A549 (cell line): ENCODE results near the gene DCAF7. TPM values are rescaled to one million over a fixed set of nuclear protein-coding genes. Genes with fewer than 3 reads are reported as not detected.
A peak's percentile ranks its signal among the peaks of the same experiment; 100 is the strongest.

Experiments used
- ATAC-seq, 2 experiments: fragments of 200-7000 bp in 1 of 2; fragments of >200 bp in 1 of 2; cut with Nextera tagmentation in 1 of 2; cut with Tn5 transposase in 1 of 2; 3 replicates each; pipeline versions ENCODE4 v1.8.0 to v1.9.1; 2018 to 2020; ENCODE audit warnings: mild to moderate bottlenecking in 1 of 2, moderate library complexity in 1 of 2
- CTCF ChIA-PET: fragments of 300-600 bp; sonication (Branson Sonifier 250); formaldehyde crosslinking; extraction: SDS; loops from one replicate; lab custom pipeline; 2021; ENCODE audit warnings: antibody characterized with exemption, inconsistent platforms; lab: Yijun Ruan, JAX
- POLR2A ChIA-PET: fragments of 350-600 bp; formaldehyde crosslinking; extraction: SDS; loops from one replicate; lab custom pipeline; 2021; ENCODE audit warnings: antibody characterized with exemption, inconsistent platforms; lab: Yijun Ruan, JAX
- DNase-seq, 2 experiments: peaks; one replicate each; pipeline versions ENCODE4 v3.0.0 to v3.0.0-alpha.2; 2011 to 2016; ENCODE audit warnings: low read depth in 1 of 2, low spot score in 1 of 2
- FAIRE-seq: peaks from 2 replicates; lab custom pipeline; 2011; peaks lifted over from hg19 to GRCh38; lab: Jason Lieb, UNC
- H3K27ac ChIP-seq, 2 experiments: fragments of >200 bp; sonication (Bioruptor Twin); formaldehyde crosslinking; 3 replicates each; pipeline ENCODE4 v1.5.1; 2016 to 2017
- H3K4me1 ChIP-seq: fragments of >200 bp; sonication (Bioruptor Twin); formaldehyde crosslinking; 3 replicates; pipeline ENCODE4 v1.6.1; 2016
- H3K4me2 ChIP-seq: fragments of >200 bp; sonication (Bioruptor Twin); formaldehyde crosslinking; 3 replicates; pipeline ENCODE4 v1.6.1; 2016
- H3K4me3 ChIP-seq: fragments of >200 bp; sonication (Bioruptor Twin); formaldehyde crosslinking; 3 replicates; pipeline ENCODE4 v1.5.1; 2016
- H3K9me3 ChIP-seq: fragments of >200 bp; sonication (Bioruptor Twin); formaldehyde crosslinking; 3 replicates; pipeline ENCODE4 v1.6.1; 2016
- BCL3 ChIP-seq: fragments of >200 bp; sonication (Bioruptor Twin); formaldehyde crosslinking; IDR thresholded peaks from 3 replicates; pipeline ENCODE4 v1.6.1; 2016
- CBX2 ChIP-seq: fragments of 200-600 bp; sonication (generic); IDR thresholded peaks from 2 replicates; pipeline ENCODE4 v1.6.1; 2016; ENCODE audit warnings: low read depth, mild to moderate bottlenecking, borderline replicate concordance
- CEBPB ChIP-seq, 2 experiments: fragments of >200 bp in 1 of 2; sonication (Bioruptor Twin) in 1 of 2; formaldehyde crosslinking in 1 of 2; IDR thresholded peaks; 2 replicates each; pipeline ENCODE4 v1.6.1; 2012 to 2016
- CHD2 ChIP-seq: fragments of 150-350 bp; IDR thresholded peaks from 2 replicates; pipeline ENCODE4 v1.6.1; 2014; ENCODE audit warnings: low read length; ENCODE audit not compliant: partially characterized antibody
- EHMT2 ChIP-seq: fragments of 200-600 bp; sonication (generic); IDR thresholded peaks from 2 replicates; pipeline ENCODE4 v1.6.1; 2016; ENCODE audit warnings: antibody characterized with exemption, low read depth, mild to moderate bottlenecking, moderate library complexity
- EP300 ChIP-seq, 2 experiments: fragments of >200 bp; sonication (Bioruptor Twin); formaldehyde crosslinking; IDR thresholded peaks; 2 replicates in 1 of 2; 3 replicates in 1 of 2; pipeline ENCODE4 v1.6.1; 2016 to 2017
- FOSB ChIP-seq: fragments of 250-450 bp; sonication (Bioruptor Pico); IDR thresholded peaks from 2 replicates; pipeline ENCODE4 v1.5.0; 2020; ENCODE audit warnings: mild to moderate bottlenecking, moderate library complexity
- FOSL2 ChIP-seq, 2 experiments: fragments of 450-650 bp in 1 of 2; fragments of >200 bp in 1 of 2; sonication (Bioruptor Twin) in 1 of 2; formaldehyde crosslinking; IDR thresholded peaks; 2 replicates each; pipeline versions ENCODE4 v1.5.0 to v1.6.1; 2016 to 2020; ENCODE audit warnings: mild to moderate bottlenecking in 1 of 2, moderate library complexity in 1 of 2
- HES2 ChIP-seq: fragments of >200 bp; sonication (Bioruptor Twin); formaldehyde crosslinking; IDR thresholded peaks from 2 replicates; pipeline ENCODE4 v1.6.1; 2016
- HEYL ChIP-seq: fragments of 250-450 bp; sonication (Bioruptor Pico); IDR thresholded peaks from 2 replicates; pipeline ENCODE4 v1.8.0; 2021; ENCODE audit warnings: mild to moderate bottlenecking, moderate library complexity
- HOXA7 ChIP-seq: fragments of 250-450 bp; sonication (Bioruptor Pico); IDR thresholded peaks from 2 replicates; pipeline ENCODE4 v1.5.0; 2020; ENCODE audit warnings: mild to moderate bottlenecking, moderate library complexity
- HOXB13 ChIP-seq: fragments of 250-450 bp; sonication (Bioruptor Pico); IDR thresholded peaks from 2 replicates; pipeline ENCODE4 v1.5.0; 2020; ENCODE audit warnings: low read depth, mild to moderate bottlenecking, moderate library complexity
- JUNB ChIP-seq: fragments of >200 bp; sonication (Bioruptor Twin); formaldehyde crosslinking; IDR thresholded peaks from 2 replicates; pipeline ENCODE4 v1.6.1; 2016
- KDM5A ChIP-seq: fragments of 200-600 bp; sonication (generic); IDR thresholded peaks from 2 replicates; pipeline ENCODE4 v1.6.1; 2016; ENCODE audit warnings: antibody characterized with exemption, mild to moderate bottlenecking
- MAFK ChIP-seq: fragments of 450-650 bp; IDR thresholded peaks from 2 replicates; pipeline ENCODE4 v1.6.1; 2014; ENCODE audit not compliant: partially characterized antibody
- MAZ ChIP-seq: fragments of 150-350 bp; IDR thresholded peaks from 2 replicates; pipeline ENCODE4 v1.6.1; 2014; ENCODE audit warnings: antibody characterized with exemption, low read depth, low read length, borderline replicate concordance
- POLR2A ChIP-seq: IDR thresholded peaks from 2 replicates; pipeline ENCODE4 v1.6.1; 2012; ENCODE audit warnings: mild to moderate bottlenecking, low read length
- RNF2 ChIP-seq: fragments of 200-600 bp; sonication (generic); IDR thresholded peaks from 2 replicates; pipeline ENCODE4 v1.6.1; 2016; ENCODE audit warnings: low read depth, mild to moderate bottlenecking, antibody characterized with exemption, moderate library complexity, borderline replicate concordance
- ZFP36 ChIP-seq: fragments of 450-650 bp; IDR thresholded peaks from 2 replicates; pipeline ENCODE4 v1.6.1; 2014; ENCODE audit warnings: borderline replicate concordance; ENCODE audit not compliant: partially characterized antibody
- ZNF302 ChIP-seq: fragments of 250-450 bp; sonication (Bioruptor Pico); IDR thresholded peaks from 2 replicates; pipeline ENCODE4 v1.9.0; 2021; ENCODE audit warnings: inconsistent platforms, mild to moderate bottlenecking, moderate library complexity
- WGBS: methylation state at CpG from one replicate; pipeline ENCODE4 v1.1.6; 2017; ENCODE audit errors: missing lambda C conversion rate; 5-methylcytosine and 5-hydroxymethylcytosine counted together
- polyA plus RNA-seq, 4 experiments: library from polyadenylated mRNA; depleted of rRNA in 3 of 4; stranded (reverse); fragments of >200 nt; fragmentation: RNase III in 1 of 4; extraction: RNeasy Plus Mini Kit Qiagen cat#74134 plus additional on column Dnase treatment in 1 of 4; gene quantifications; 2 replicates in 3 of 4; 3 replicates in 1 of 4; pipeline ENCODE4 v1.2.3, GENCODE V29; 2011 to 2017
- TF ChIP-seq, protein P1 (sequence below): fragments of 200-600 bp; sonication (generic); IDR thresholded peaks from 2 replicates; pipeline ENCODE4 v1.6.1; 2016; ENCODE audit warnings: antibody characterized with exemption, mild to moderate bottlenecking, moderate library complexity

The DCAF7 gene
- polyA plus RNA-seq, 2 of the 4 experiments (the other 2 are of a cell fraction) = 37.9 to 51.4 TPM

- Histone ChIP-seq H3K27ac (peak overlapping the region in 1 of 2 experiments; percentile 97; a peak in 2 of 6 replicates), H3K9me3 (no peaks in the 10 kb centered on the region), H3K4me2 (peak overlapping the region; percentile 84), H3K4me3 (peak overlapping the region; percentile 99), H3K4me1 (peaks cover 18% of the 10 kb centered on the region)
- WGBS = 83% methylated on average over 6 of the region's 6 CpGs
- ChIA-PET POLR2A (interaction anchor here (0.7 kb wide), 1 partner anchor 295 kb away, joined by 8 read pairs; no protein-coding TSS in a partner anchor), CTCF (interaction anchor here (1.0 to 2.1 kb wide), 5 partner anchors 8 to 60 kb away, joined by 3 to 5 read pairs (median 3); no protein-coding TSS in a partner anchor)
- TF ChIP-seq EHMT2 (no peak), ZFP36 (no peak), MAZ (no peak), EP300 (IDR thresholded peaks at IDR 0.05) (no peak), RNF2 (no peak), HEYL (no peak), JUNB (no peak)
- DNase-seq = no peak
- no peak for ATAC-seq
- FAIRE-seq = no peak
Measured at GRCh38 chr17:63552211-63552610, 1.9 kb downstream of the DCAF7 start.

- ChIA-PET CTCF (interaction anchor here (0.7 to 1.6 kb wide), 3 partner anchors 17 to 57 kb away, joined by 3 to 7 read pairs (median 5); no protein-coding TSS in a partner anchor), POLR2A (interaction anchor here (0.7 kb wide), 1 partner anchor 46 kb away, joined by 3 read pairs; no protein-coding TSS in a partner anchor)
- Histone ChIP-seq H3K9me3 (no peaks in the 10 kb centered on the region), H3K4me3 (no peak overlapping the region), H3K4me1 (peaks cover 11% of the 10 kb centered on the region), H3K4me2 (no peak overlapping the region), H3K27ac (no peak overlapping the region)
- WGBS = 97% methylated on average over 7 of the region's 7 CpGs
- TF ChIP-seq BCL3 = no peak
- FAIRE-seq (no peak), DNase-seq (no peak), ATAC-seq (no peak)
Measured at GRCh38 chr17:63555500-63556156, 5.4 kb downstream of the DCAF7 start.

- DNase-seq = no peak
Measured at GRCh38 chr17:63557416-63557815, 7.1 kb downstream of the DCAF7 start.

DNA sequence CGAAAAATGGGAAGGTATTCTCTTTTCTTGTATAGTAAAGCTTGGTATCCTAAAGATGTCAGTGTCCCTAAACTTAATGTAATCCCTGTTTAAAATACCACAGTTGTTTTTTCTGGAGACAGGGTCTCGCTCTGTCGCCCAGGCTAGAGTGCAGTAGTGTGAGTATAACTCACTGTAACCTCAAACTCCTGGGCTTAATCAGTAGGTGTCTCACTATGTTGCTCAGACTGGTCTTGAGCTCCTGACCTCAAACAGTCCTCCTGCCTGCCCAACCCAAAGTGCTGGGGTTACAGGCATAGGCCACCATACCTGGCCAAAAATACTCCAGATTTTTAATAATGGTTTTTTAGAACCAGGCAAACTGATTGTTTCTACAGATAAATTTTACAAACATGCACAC, 8.2 kb downstream of the DCAF7 start:
- no peaks in the 10 kb centered on the region for H3K9me3 ChIP-seq
- H3K4me2 ChIP-seq = no peak overlapping the region
- ChIA-PET CTCF (interaction anchor here (0.8 to 1.2 kb wide), 3 partner anchors 10 to 54 kb away, joined by 3 to 4 read pairs (median 4); no protein-coding TSS in a partner anchor), POLR2A (no interaction called here)
- FAIRE-seq (no peak), ATAC-seq (0 out of 6 replicates have a peak, but pooled peaks of 1 of the 2 experiments have one; percentile 28), DNase-seq (no peak)
- 92% methylated on average over 3 of the region's 3 CpGs for WGBS
- H3K4me3 ChIP-seq = no peak overlapping the region
- no peaks in the 10 kb centered on the region for H3K4me1 ChIP-seq
- H3K27ac ChIP-seq = no peak overlapping the region
- TF ChIP-seq KDM5A (no peak), CEBPB (IDR thresholded peaks at IDR 0.05) (no peak), POLR2A (no peak), FOSB (CRISPR knock-in tag) (no peak), MAFK (no peak), CHD2 (no peak)
- TF ChIP-seq, protein P1, sequence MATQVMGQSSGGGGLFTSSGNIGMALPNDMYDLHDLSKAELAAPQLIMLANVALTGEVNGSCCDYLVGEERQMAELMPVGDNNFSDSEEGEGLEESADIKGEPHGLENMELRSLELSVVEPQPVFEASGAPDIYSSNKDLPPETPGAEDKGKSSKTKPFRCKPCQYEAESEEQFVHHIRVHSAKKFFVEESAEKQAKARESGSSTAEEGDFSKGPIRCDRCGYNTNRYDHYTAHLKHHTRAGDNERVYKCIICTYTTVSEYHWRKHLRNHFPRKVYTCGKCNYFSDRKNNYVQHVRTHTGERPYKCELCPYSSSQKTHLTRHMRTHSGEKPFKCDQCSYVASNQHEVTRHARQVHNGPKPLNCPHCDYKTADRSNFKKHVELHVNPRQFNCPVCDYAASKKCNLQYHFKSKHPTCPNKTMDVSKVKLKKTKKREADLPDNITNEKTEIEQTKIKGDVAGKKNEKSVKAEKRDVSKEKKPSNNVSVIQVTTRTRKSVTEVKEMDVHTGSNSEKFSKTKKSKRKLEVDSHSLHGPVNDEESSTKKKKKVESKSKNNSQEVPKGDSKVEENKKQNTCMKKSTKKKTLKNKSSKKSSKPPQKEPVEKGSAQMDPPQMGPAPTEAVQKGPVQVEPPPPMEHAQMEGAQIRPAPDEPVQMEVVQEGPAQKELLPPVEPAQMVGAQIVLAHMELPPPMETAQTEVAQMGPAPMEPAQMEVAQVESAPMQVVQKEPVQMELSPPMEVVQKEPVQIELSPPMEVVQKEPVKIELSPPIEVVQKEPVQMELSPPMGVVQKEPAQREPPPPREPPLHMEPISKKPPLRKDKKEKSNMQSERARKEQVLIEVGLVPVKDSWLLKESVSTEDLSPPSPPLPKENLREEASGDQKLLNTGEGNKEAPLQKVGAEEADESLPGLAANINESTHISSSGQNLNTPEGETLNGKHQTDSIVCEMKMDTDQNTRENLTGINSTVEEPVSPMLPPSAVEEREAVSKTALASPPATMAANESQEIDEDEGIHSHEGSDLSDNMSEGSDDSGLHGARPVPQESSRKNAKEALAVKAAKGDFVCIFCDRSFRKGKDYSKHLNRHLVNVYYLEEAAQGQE = no peak

More at GRCh38 chr17:63557416-63557815, 7.1 kb downstream of the DCAF7 start:
- ATAC-seq = no peak
- POLR2A ChIA-PET = no interaction called here
- H3K4me1 ChIP-seq = peaks cover 5% of the 10 kb centered on the region
- H3K4me3 ChIP-seq = no peak overlapping the region
- TF ChIP-seq BCL3 = no peak
- no peak for TF ChIP-seq HOXA7 (CRISPR knock-in tag)
- no peak for TF ChIP-seq ZNF302 (CRISPR knock-in tag)
- TF ChIP-seq RNF2 = no peak
- TF ChIP-seq CBX2 = no peak
- TF ChIP-seq FOSL2 (IDR thresholded peaks at IDR 0.05) = no peak
- TF ChIP-seq FOSL2 (CRISPR knock-in tag; IDR thresholded peaks at IDR 0.05) = no peak
- no peak for TF ChIP-seq HES2
- no peak for TF ChIP-seq HOXB13 (CRISPR knock-in tag)
- TF ChIP-seq, all 56 proteins: peak for 0
- Histone ChIP-seq H3K9me3 (no peaks in the 10 kb centered on the region), H3K27ac (no peak overlapping the region), H3K4me2 (no peak overlapping the region)
- 90% methylated on average over 2 of the region's 2 CpGs for WGBS
- CTCF ChIA-PET = interaction anchor here (0.7 to 1.6 kb wide), 5 partner anchors 11 to 78 kb away, joined by 3 to 5 read pairs (median 3); no protein-coding TSS in a partner anchor
- no peak for FAIRE-seq
